GM21528 (cell line): ENCODE measurements around the gene TSSC4.
"Not testable (repeated sequence)": the region's sequence is repeated elsewhere in the genome, so short reads cannot be mapped to it uniquely, and the experiment has no call there.

ENCODE experiments used
- ATAC-seq: cut with Tn5 transposase; IDR thresholded peaks from one replicate; pipeline ENCODE4 v1.9.1; 2021; ENCODE audit warnings: mild to moderate bottlenecking, moderate library complexity; ENCODE audit not compliant: unreplicated experiment, low FRiP score

TSSC4 gene

GRCh38 chr11:2400069-2400761 lies at the start of gene TSSC4:
TSS of gene TSSC4 (plus strand) at chr11:2400750. CDS start at chr11:2402634, 1,884 bp downstream.
- peak; percentile 79 for ATAC-seq

DNA sequence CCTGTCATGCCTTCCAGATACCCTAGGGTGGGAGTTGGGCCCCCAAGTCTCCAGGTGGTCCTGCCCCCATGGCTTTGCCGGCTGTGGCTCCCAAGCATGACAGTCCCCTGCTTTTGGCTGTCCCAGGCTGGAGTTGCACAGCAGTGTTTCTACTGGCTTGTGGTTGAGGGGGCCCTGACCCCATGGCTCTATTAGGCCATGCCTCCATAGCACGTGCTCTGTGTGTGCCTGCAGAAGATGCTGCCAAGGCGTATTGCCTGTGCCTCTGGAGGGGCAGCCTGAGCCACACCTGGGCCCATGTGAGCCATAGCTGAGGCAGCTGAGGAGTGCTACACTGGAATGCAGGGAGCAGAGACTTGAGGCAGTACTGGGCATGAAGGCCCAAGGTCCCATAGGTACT lies 48.8 kb upstream of the TSSC4 start:
- no peak for ATAC-seq

DNA sequence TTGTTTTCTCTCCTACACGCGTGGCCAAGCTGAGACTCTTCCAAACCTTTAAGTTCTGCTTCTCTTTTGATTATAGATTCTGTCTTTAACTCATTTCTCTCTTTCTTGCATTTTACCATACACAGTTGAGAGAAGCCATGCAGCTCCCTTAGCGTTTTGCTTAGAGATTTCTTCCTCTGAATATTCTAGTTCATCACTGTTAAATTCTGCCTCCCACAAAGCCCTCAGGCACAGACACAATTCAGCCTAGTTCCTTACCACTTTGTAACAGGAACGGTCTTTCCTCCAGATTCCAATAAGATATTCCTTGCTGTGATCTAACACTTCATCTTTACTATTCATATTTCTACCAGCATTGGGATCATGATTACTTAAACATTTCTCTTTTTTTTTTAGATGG lies 48.1 kb upstream of the TSSC4 start:
- no peak for ATAC-seq

DNA sequence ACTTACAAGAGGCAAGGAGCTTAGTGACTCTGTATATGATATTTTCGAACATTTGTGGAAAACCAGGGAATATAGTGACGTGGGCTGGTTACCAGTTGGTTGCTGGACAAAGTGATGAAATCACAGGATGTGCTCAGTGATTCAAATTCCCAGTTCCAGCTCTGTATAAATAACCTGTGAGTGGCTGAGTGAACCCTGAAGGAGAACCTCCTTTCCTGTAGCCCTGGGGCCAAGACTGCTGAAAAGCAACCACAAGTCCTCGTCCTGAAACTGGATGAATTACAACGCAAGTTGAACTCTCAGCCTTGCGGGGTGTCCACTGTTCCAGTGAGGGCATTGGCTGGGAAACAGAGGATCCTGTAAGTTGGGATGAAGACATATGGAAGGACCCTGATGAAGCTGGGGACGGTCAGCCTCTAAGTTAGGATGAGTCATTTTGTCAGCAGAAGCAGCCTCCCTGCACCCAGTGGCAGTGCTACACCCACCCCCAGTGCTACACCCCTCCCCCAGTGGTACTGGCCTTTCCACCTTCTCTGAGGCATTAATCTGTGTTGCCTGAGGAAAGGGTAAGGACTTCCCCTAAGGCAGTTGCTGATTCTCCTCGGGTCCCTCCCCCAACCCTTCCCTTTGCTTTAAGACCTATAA lies 45.4 kb upstream of the TSSC4 start:
- no peak for ATAC-seq

- ATAC-seq: no peak
These were observed 43.3 kb upstream of the TSSC4 start for GRCh38 chr11:2357246-2357645.

DNA sequence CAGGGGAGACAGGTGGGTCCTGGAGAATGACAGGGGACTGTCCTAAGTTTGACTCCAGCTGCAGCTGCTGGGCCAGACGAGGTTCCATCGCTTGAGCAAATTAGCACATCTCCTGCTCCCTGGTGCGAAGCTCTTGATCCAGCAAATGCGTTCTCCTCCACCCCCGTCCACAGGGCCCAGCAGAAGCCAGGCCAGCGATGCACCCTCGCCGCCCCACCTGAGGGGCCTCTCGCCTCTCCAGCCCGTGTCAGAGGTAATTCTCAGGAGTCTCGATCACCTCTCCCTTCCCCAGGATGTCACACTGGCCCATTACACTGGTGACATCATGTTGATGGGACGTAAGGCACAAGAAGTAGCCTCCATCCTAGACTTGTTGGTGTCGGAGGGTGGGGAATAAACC lies 42.9 kb upstream of the TSSC4 start:
- not testable (repeated sequence) for ATAC-seq

DNA sequence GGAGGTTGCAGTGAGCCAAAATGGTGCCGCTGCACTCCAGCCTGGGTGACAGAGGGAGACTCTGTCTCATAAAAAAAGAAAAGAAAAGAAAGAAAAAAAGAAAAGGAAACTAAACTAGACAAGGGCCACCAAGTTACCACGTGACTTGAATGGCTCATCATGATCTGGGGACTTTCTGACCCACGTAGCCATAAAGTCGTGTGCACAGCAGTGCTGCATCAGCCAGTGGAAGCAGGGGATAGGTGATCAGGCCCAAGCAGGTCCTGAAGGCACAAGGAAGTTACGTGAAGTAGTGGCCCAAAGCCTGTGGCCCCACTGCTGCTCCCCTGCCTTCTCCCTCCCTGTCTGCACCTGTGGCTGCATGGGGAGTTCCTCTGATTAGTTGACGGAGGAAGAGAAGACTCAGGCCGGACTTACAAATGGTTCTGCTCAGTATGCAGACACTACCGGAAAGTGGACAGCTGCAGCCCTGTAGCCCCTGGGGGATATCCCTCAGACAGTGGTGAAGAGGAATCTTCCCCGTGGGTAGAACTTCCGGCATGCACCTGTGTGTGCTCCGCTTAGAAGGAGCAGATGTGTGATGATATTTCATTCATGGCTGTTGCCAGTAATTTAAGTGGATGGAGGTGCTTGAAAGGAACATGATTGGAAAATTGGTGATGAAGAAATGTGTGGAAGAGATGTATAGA lies 41.7 kb upstream of the TSSC4 start:
- no peak for ATAC-seq

DNA sequence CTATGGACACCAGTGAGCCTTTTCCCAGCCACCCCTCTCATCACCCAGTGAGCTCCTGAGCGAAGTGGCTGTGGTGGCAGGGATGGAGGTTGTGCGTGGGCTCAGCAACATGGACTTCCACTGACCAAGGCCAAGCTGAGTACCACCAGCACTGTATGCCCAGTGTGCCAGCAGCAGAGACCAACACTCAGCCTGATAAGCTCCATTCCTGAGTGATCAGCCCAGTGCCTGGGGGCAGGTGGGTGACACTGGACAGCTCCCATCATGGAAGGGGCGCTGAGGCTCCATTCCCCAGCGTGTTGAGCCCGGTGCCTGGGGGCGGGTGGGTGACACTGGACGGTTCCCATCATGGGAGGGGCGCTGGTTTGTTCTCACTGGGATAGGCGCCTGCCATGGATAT lies 41.0 kb upstream of the TSSC4 start:
- no peak for ATAC-seq

DNA sequence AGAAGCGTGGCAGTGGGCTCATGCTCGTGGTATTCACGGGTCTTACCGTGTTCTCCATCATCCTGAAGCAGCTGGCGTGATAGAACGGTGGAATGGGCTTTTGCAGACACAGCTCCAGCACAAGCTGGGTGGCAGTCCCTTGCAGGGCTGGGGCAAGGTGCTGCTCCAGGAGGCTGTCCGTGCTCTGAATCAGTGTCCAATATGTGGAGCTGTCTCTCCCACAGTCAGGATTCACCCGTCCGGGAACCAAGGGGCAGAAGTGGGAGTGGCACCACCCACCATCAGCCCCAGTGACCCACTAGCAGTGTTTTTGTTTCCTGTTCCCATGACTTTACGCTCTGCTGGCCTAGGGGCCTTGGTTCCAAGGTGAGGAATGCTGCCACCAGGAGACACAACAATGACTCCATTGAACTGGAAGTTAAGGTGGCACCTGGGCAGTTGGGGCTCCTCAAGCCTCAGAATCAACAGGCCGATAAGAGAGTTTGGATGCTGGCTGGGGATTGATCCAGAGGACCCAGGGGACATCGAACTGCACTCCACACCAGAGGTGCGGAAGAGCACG lies 40.4 kb upstream of the TSSC4 start:
- no peak for ATAC-seq

DNA sequence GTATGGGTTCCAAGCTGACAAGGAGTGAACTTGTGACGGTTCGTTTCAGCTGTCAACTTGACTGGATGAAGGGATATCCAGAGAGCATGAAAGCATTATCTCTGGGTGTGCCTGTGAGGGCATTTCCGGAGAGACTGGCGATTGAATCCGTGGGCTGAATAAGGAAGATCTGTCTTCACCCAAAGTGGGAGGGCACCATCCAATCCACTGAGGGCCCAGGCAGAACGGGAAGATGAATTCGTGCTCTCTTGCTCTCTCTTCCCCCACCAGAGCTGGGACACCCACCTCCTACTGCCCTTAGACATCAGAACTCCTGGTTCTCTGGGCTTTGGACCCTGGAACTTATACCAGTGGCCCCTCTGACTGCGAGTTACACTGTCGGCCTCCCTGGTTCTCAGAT lies 39.0 kb upstream of the TSSC4 start:
- no peak for ATAC-seq

DNA sequence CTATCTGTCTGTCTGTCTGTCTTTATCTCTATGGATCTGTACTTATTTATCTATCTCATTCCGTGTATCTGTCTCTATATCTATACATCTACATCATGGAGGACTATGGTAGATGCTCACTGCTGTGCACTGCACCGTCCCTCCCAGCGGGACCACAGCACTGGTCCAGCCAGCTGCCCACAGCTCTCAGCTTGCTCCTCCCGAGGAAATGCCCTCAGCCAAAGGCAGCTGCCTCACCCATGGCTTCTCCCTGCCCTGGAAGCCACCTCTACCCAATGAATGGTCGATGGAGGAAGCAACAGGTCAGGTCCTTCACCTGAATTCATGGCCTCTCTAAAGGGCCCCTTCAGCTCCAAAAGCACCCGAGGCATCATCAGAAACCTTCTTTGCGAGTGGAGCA lies 38.1 kb upstream of the TSSC4 start:
- ATAC-seq: no peak

- ATAC-seq: no peak
These were observed 37.4 kb upstream of the TSSC4 start for GRCh38 chr11:2363130-2363529.

DNA sequence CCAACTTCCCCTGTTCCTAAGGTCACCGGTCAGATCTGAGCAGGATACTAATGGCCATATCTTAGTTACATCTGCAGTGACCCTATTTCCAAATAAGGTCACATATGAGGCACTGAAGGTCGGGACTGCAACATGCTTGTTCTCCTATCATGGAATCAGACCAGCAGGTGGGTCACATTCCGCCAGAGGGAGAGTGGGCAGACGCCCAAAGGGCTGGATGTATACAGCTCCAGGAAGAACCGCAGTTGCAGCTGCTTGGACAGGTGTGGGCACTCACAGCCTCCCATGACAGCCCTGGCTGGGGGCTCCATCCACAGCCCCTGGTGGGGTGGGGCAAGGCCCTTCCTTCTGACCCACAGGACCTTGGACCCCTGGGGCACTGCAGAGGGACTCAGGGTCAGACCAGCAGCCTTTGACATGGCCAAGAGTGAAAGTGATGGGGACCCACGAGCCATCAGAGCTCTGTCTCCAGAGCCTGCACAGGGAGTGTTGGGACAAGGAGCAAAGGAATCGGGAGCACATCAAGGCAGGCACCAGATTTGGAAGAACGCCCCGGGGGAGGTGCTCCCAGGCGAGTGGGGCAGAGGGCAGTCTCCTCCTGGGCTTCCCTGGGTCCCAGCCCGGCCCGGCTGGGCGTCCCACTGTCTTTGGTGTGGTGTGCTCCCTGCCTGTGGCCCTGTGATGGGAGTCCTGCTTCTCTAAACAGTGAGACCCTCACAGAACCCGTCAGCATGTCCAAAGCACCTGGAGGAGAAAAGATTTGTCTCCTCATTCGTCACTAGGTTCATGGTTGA lies 36.8 kb upstream of the TSSC4 start:
- ATAC-seq: no peak

DNA sequence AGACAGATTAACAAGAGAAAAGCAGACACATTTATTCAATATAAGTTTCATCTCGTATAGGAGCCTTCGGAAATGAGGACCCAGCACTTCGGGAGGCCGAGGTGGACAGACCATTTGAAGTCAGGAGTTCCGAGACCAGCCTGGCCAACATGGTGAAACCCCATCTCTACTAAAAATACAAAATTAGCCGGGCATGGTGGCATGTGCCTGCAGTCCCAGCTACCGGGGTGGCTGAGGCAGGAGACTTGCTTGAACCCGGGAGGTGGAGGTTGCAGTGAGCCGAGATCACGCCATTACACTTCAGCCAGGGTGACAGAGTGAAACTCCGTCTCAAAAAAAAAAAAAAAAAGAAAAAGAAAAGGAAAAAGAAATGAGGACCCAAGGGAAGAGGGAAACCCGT lies 36.2 kb upstream of the TSSC4 start:
- ATAC-seq: not testable (repeated sequence)

- ATAC-seq: no peak
These were observed 34.9 kb upstream of the TSSC4 start for GRCh38 chr11:2365571-2366210.

GRCh38 chr11:2366276-2366675 lies 34.3 kb upstream of the TSSC4 start:
- no peak for ATAC-seq

DNA sequence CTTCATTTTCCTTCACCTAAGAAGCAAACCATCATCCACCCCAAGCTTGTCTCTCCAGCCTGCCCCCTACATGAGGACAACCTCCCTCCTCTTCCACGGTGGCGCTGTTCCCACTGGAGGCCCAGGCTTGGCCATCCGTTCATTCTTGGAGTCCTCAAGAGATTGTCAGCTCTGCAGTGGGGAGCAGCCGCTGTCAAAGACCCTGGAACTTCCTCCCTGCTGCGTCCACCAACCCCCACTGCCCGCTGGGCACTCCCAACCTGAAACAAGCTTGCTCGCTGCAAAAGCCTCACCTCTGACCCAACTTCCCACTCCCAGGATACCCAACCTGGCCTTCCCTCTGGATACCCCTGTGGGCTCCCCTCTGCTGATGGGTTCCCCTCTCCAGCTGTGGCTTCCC lies 33.8 kb upstream of the TSSC4 start:
- no peak for ATAC-seq

DNA sequence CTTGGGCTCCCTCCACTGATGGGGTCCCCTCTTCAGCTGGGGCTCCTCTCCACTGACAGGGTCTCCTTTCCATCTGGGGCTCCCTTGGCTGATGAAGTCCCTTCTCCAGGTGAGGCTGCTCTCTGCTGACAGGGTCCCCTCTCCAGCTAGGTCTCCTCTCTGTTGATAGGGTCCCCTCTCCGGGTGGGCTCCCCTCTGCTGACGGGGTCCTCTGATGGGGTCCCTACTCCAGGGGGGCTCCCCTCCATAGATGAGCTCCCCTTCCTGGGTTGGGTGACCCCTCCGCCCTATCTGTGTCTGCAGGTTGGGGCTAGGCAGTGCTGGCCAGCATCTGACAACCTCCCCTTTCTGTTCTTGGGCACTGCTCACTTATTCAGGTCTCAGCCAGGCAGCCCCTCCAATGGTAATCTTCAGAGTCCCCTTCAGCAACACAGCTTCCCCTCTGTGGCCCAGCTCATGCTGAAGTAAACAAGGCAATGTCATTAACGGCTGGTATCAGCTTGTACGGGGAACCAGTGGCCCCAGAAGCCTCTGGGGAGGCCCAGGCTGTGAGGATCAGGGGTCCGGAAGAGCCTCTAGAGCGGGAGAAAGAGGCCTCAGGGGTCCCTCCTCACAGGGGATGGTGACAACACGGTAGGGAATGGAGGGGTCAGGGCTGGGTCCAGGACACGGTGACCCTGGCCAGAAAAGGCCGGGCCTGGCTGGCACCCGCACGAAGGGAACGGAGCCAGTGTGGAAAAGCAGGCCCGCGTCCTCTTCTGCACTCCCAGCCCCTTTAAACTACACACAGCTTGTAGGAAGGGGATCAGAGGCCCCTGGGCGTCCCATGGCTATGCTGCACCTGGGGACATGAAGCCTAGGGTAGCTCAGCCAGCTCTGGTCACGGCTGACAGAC lies 33.0 kb upstream of the TSSC4 start:
- no peak for ATAC-seq

DNA sequence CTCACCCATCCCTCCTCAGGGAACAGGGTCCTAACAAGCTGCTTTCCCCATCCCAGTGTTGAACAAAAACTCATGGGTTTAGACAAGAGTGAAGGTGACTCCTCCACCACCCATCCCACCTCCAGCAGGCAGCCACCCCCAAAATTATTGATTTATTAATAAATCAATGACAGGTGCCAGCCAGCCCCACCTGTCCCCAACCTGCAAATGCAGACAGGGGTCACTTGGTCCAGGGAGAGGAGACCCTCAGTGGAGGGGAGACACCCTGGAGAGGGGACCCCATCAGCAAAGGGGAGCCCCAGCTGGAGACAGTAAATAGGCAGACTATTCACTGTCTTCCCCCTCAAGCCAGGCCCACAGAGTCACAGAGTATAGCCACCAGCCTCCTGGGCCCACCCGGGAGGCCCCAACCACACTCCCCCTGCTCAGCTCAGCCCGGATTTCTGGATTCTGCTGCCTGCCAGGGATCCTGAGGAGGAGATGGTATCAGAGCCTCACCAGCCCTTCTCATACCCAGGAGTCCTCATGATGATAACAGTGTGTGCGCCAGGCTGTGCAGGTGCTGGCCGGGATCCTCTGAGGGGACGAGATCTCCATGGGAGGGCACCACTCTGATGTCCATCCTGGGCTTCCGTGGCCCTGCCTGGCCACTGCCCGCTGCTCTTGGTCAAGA lies 32.2 kb upstream of the TSSC4 start:
- no peak for ATAC-seq
